ENCODE measurements around the gene VKORC1L1.
"Not testable (repeated sequence)": the region's sequence is repeated elsewhere in the genome, so short reads cannot be mapped to it uniquely, and the experiment has no call there.

DNA sequence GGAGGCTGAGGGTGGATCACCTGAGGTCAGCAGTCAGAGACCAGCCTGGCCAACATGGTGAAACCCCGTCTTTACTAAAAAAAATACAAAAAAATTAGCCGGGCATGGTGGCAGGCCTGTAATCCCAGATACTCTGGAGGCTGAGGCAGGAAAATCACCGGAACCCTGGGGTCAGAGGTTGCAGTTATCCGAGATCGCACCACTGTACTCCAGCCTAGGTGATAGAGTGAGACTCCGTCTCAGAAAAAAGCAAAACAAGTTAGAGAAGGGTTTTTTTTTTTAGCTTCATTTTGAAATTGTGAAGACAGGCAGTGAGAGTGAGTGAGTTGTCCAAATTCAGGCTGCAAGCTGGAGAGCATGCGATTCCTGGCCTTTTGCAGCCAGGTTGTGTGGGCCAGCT is 19.0 kb upstream of the VKORC1L1 start:
- TF ChIP-seq, protein P1, sequence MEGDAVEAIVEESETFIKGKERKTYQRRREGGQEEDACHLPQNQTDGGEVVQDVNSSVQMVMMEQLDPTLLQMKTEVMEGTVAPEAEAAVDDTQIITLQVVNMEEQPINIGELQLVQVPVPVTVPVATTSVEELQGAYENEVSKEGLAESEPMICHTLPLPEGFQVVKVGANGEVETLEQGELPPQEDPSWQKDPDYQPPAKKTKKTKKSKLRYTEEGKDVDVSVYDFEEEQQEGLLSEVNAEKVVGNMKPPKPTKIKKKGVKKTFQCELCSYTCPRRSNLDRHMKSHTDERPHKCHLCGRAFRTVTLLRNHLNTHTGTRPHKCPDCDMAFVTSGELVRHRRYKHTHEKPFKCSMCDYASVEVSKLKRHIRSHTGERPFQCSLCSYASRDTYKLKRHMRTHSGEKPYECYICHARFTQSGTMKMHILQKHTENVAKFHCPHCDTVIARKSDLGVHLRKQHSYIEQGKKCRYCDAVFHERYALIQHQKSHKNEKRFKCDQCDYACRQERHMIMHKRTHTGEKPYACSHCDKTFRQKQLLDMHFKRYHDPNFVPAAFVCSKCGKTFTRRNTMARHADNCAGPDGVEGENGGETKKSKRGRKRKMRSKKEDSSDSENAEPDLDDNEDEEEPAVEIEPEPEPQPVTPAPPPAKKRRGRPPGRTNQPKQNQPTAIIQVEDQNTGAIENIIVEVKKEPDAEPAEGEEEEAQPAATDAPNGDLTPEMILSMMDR (IDR thresholded peaks at IDR 0.05; ENCODE audit: insufficient read depth, low read length): not testable (repeated sequence)
- TF ChIP-seq, protein P2, sequence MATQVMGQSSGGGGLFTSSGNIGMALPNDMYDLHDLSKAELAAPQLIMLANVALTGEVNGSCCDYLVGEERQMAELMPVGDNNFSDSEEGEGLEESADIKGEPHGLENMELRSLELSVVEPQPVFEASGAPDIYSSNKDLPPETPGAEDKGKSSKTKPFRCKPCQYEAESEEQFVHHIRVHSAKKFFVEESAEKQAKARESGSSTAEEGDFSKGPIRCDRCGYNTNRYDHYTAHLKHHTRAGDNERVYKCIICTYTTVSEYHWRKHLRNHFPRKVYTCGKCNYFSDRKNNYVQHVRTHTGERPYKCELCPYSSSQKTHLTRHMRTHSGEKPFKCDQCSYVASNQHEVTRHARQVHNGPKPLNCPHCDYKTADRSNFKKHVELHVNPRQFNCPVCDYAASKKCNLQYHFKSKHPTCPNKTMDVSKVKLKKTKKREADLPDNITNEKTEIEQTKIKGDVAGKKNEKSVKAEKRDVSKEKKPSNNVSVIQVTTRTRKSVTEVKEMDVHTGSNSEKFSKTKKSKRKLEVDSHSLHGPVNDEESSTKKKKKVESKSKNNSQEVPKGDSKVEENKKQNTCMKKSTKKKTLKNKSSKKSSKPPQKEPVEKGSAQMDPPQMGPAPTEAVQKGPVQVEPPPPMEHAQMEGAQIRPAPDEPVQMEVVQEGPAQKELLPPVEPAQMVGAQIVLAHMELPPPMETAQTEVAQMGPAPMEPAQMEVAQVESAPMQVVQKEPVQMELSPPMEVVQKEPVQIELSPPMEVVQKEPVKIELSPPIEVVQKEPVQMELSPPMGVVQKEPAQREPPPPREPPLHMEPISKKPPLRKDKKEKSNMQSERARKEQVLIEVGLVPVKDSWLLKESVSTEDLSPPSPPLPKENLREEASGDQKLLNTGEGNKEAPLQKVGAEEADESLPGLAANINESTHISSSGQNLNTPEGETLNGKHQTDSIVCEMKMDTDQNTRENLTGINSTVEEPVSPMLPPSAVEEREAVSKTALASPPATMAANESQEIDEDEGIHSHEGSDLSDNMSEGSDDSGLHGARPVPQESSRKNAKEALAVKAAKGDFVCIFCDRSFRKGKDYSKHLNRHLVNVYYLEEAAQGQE (IDR thresholded peaks at IDR 0.05; ENCODE audit: insufficient replicate concordance, low read depth): not testable (repeated sequence)
- not testable (repeated sequence) for TF ChIP-seq GABPA, POLR2AphosphoS5 (IDR thresholded peaks at IDR 0.05; ENCODE audit: low read depth)
